ENCODE data around the gene TBC1D5. TPM values are rescaled to one million over a fixed set of nuclear protein-coding genes. Genes with fewer than 3 reads are reported as not detected.

TBC1D5 gene
- total and polyA plus RNA-seq, 2 donors (not counting 1 experiment from before 2014, with no cell fraction given), result 22.6 to 111 TPM

GRCh38 chr3:17181413-17181907 is 561.0 kb downstream of the TBC1D5 start:
- Mint-ChIP-seq H3K27ac (no peak overlapping the region), H3K9me3 (ENCODE audit: insufficient read depth) (no peaks in the 10 kb centered on the region), H3K4me1 (peaks cover 27% of the 10 kb centered on the region), H3K27me3 (no peaks in the 10 kb centered on the region), H3K4me3 (no peak overlapping the region)
- H3K9ac ChIP-seq (ENCODE audit: low read length), result no peak overlapping the region
- no peak overlapping the region for H3K4me3 ChIP-seq (ENCODE audit: control extremely low read depth in 1 of 5, extremely low read depth in 1 of 5, insufficient read depth in 1 of 5, low read depth in 2 of 5, low read length in 4 of 5)
- ChIA-PET POLR2A (interaction anchor here (0.5 kb wide), 1 partner anchor 62 kb away, joined by 5 read pairs; no protein-coding TSS in a partner anchor), CTCF (interaction anchor here (0.7 to 1.6 kb wide), 2 partner anchors 7 to 78 kb away, joined by 3 to 4 read pairs; no protein-coding TSS in a partner anchor)
- intact Hi-C loops (cut with micrococcal nuclease), result loop anchor here (2.0 kb wide), 1 partner anchor 13 kb away; no protein-coding TSS in a partner anchor
- 61% methylated on average over 2 of the region's 2 CpGs for WGBS (ENCODE audit: insufficient coverage)
- ATAC-seq (ENCODE audit: low read depth), result peak; percentile 24
- no peak overlapping the region for H2AFZ ChIP-seq (ENCODE audit: insufficient read depth, low read depth, low read length, poor library complexity, severe bottlenecking)
- no peaks in the 10 kb centered on the region for H3K79me2 ChIP-seq (ENCODE audit: control insufficient read depth, insufficient read depth, low read length)
- H4K20me1 ChIP-seq (ENCODE audit: control insufficient read depth, insufficient read depth, low read length, poor library complexity, severe bottlenecking), result no peaks in the 10 kb centered on the region
- DNase-seq, result peak; percentile 22
- no peak for TF ChIP-seq EZH2 (IDR thresholded peaks at IDR 0.05; ENCODE audit: borderline replicate concordance, insufficient read depth, low read depth, low read length, poor library complexity, severe bottlenecking)
- no peak for TF ChIP-seq CTCF (IDR thresholded peaks at IDR 0.05)
- peaks cover 22% of the 10 kb centered on the region in 2 donors for H3K4me1 ChIP-seq (ENCODE audit: control insufficient read depth in 2 of 2, insufficient read depth in 2 of 2, low read length in 2 of 2)
- no peak overlapping the region for H3K4me2 ChIP-seq (replicated peaks; ENCODE audit: low read depth, low read length, poor library complexity, severe bottlenecking)
- H3K27ac ChIP-seq (ENCODE audit: low read length in 2 of 2), result no peak overlapping the region
- H3K36me3 ChIP-seq (replicated peaks in 1 of 2; ENCODE audit: control extremely low read depth in 1 of 2, control insufficient read depth in 1 of 2, extremely low read depth in 1 of 2, insufficient read depth in 2 of 2, low read length in 1 of 2), result peaks cover 0 to 25% of the 10 kb centered on the region in 2 experiments
- no peaks in the 10 kb centered on the region for H3K9me3 ChIP-seq (ENCODE audit: control extremely low read depth in 1 of 3, control insufficient read depth in 2 of 3, insufficient read depth in 1 of 3, low read length in 2 of 3)
- H3K27me3 ChIP-seq (replicated peaks in 1 of 4; ENCODE audit: control extremely low read depth in 1 of 4, control insufficient read depth in 3 of 4, insufficient read depth in 4 of 4, low read length in 3 of 4), result no peaks in the 10 kb centered on the region

Measured in B cell (primary cell).